HEK293 (cell line): ENCODE measurements around the gene CCDC24.

Source experiments
- BCL11B ChIP-seq: fragments of 450-650 bp; formaldehyde crosslinking; IDR thresholded peaks from 2 replicates; pipeline ENCODE4 v1.5.1; 2016; ENCODE audit warnings: low read depth, missing biosample characterization, missing genetic modification characterization
- GFI1B ChIP-seq: fragments of 450-650 bp; formaldehyde crosslinking; IDR thresholded peaks from 2 replicates; pipeline ENCODE4 v1.5.1; 2016; ENCODE audit warnings: missing biosample characterization, missing genetic modification characterization
- GLIS2 ChIP-seq: fragments of 450-650 bp; formaldehyde crosslinking; IDR thresholded peaks from 2 replicates; pipeline ENCODE4 v1.5.1; 2016; ENCODE audit warnings: missing biosample characterization, missing genetic modification characterization
- KLF7 ChIP-seq: fragments of 450-650 bp; formaldehyde crosslinking; IDR thresholded peaks from 2 replicates; pipeline ENCODE4 v1.5.1; 2016; ENCODE audit warnings: missing biosample characterization, missing genetic modification characterization, borderline replicate concordance
- KLF9 ChIP-seq: fragments of 450-650 bp; formaldehyde crosslinking; IDR thresholded peaks from 2 replicates; pipeline ENCODE4 v1.5.1; 2016; ENCODE audit warnings: missing biosample characterization, missing genetic modification characterization, low read depth
- MEIS1 ChIP-seq: sonication (generic); formaldehyde crosslinking; IDR thresholded peaks from 2 replicates; pipeline ENCODE4 v1.8.1; 2022; ENCODE audit warnings: missing genetic modification reagents, mild to moderate bottlenecking, borderline replicate concordance
- ZBTB17 ChIP-seq: fragments of 450-650 bp; formaldehyde crosslinking; IDR thresholded peaks from 2 replicates; pipeline ENCODE4 v1.5.1; 2016; ENCODE audit warnings: missing biosample characterization, missing genetic modification characterization
- ZBTB20 ChIP-seq: fragments of 450-650 bp; formaldehyde crosslinking; IDR thresholded peaks from 2 replicates; pipeline ENCODE4 v1.5.1; 2016; ENCODE audit warnings: missing biosample characterization, missing genetic modification characterization
- ZBTB48 ChIP-seq: fragments of 450-650 bp; formaldehyde crosslinking; IDR thresholded peaks from 2 replicates; pipeline ENCODE4 v1.5.1; 2016; ENCODE audit warnings: missing biosample characterization, missing genetic modification characterization
- ZEB2 ChIP-seq: fragments of 450-650 bp; formaldehyde crosslinking; IDR thresholded peaks from 2 replicates; pipeline ENCODE4 v1.5.1; 2016; ENCODE audit warnings: missing biosample characterization, missing genetic modification characterization
- ZFP41 ChIP-seq: fragments of 450-650 bp; formaldehyde crosslinking; IDR thresholded peaks from 2 replicates; pipeline ENCODE4 v1.5.1; 2016; ENCODE audit warnings: missing biosample characterization, missing genetic modification characterization, borderline replicate concordance
- ZFP69B ChIP-seq: fragments of 450-650 bp; formaldehyde crosslinking; IDR thresholded peaks from 2 replicates; pipeline ENCODE4 v1.5.1; 2016; ENCODE audit warnings: missing biosample characterization, missing genetic modification characterization
- ZNF184 ChIP-seq: fragments of 450-650 bp; IDR thresholded peaks from 2 replicates; pipeline ENCODE4 v1.5.1; 2018; ENCODE audit warnings: missing biosample characterization, mild to moderate bottlenecking, missing genetic modification characterization
- ZNF2 ChIP-seq: fragments of 450-650 bp; formaldehyde crosslinking; IDR thresholded peaks from 2 replicates; pipeline ENCODE4 v1.5.1; 2016; ENCODE audit warnings: missing biosample characterization, missing genetic modification characterization
- ZNF223 ChIP-seq: fragments of 450-650 bp; formaldehyde crosslinking; IDR thresholded peaks from 2 replicates; pipeline ENCODE4 v1.5.1; 2016; ENCODE audit warnings: missing biosample characterization, missing genetic modification characterization
- ZNF24 ChIP-seq: fragments of 450-650 bp; formaldehyde crosslinking; IDR thresholded peaks from 2 replicates; pipeline ENCODE4 v1.5.1; 2016; ENCODE audit warnings: missing biosample characterization, missing genetic modification characterization
- ZNF366 ChIP-seq: fragments of 450-650 bp; formaldehyde crosslinking; conservative IDR thresholded peaks from 2 replicates; pipeline ENCODE4 v1.5.1; 2016; ENCODE audit warnings: missing biosample characterization, missing genetic modification characterization
- ZNF558 ChIP-seq: fragments of 450-650 bp; formaldehyde crosslinking; IDR thresholded peaks from 2 replicates; pipeline ENCODE4 v1.5.1; 2016; ENCODE audit warnings: missing biosample characterization, missing genetic modification characterization
- ZNF600 ChIP-seq: fragments of 450-650 bp; formaldehyde crosslinking; IDR thresholded peaks from 2 replicates; pipeline ENCODE4 v1.5.1; 2016; ENCODE audit warnings: missing biosample characterization, missing genetic modification characterization
- ZNF707 ChIP-seq: fragments of 450-650 bp; formaldehyde crosslinking; IDR thresholded peaks from 2 replicates; pipeline ENCODE4 v1.5.1; 2016; ENCODE audit warnings: missing biosample characterization, missing genetic modification characterization
- ZNF777 ChIP-seq: fragments of 450-650 bp; formaldehyde crosslinking; IDR thresholded peaks from 2 replicates; pipeline ENCODE4 v1.5.1; 2017; ENCODE audit warnings: missing biosample characterization, missing genetic modification characterization, borderline replicate concordance
- ZNF785 ChIP-seq: fragments of 450-650 bp; formaldehyde crosslinking; IDR thresholded peaks from 2 replicates; pipeline ENCODE4 v1.5.1; 2016; ENCODE audit warnings: missing biosample characterization, missing genetic modification characterization
- TF ChIP-seq, protein P1 (sequence below): IDR thresholded peaks from 2 replicates; pipeline ENCODE4 v1.6.1; 2011; ENCODE audit warnings: mild to moderate bottlenecking, low read depth, low read length, borderline replicate concordance
- TF ChIP-seq, protein P2 (sequence below): fragments of 450-650 bp; formaldehyde crosslinking; IDR thresholded peaks from 2 replicates; pipeline ENCODE4 v1.5.1; 2016; ENCODE audit warnings: missing biosample characterization, missing genetic modification characterization
- TF ChIP-seq, protein P3 (sequence below): fragments of 450-650 bp; formaldehyde crosslinking; IDR thresholded peaks from 2 replicates; pipeline ENCODE4 v1.5.1; 2016; ENCODE audit warnings: missing biosample characterization, missing genetic modification characterization
- TF ChIP-seq, protein P4 (sequence below): fragments of 450-650 bp; formaldehyde crosslinking; IDR thresholded peaks from 2 replicates; pipeline ENCODE4 v1.5.1; 2016; ENCODE audit warnings: missing biosample characterization, missing genetic modification characterization
- TF ChIP-seq, protein P5 (sequence below): fragments of 450-650 bp; formaldehyde crosslinking; IDR thresholded peaks from 2 replicates; pipeline ENCODE4 v1.5.1; 2016; ENCODE audit warnings: missing biosample characterization, missing genetic modification characterization
- TF ChIP-seq, protein P6 (sequence below): fragments of 450-650 bp; formaldehyde crosslinking; IDR thresholded peaks from 2 replicates; pipeline ENCODE4 v1.5.1; 2016; ENCODE audit warnings: missing biosample characterization, missing genetic modification characterization, borderline replicate concordance
- TF ChIP-seq, protein P7 (sequence below): fragments of 450-650 bp; formaldehyde crosslinking; IDR thresholded peaks from 2 replicates; pipeline ENCODE4 v1.5.1; 2016; ENCODE audit warnings: missing biosample characterization, missing genetic modification characterization

The CCDC24 gene

DNA sequence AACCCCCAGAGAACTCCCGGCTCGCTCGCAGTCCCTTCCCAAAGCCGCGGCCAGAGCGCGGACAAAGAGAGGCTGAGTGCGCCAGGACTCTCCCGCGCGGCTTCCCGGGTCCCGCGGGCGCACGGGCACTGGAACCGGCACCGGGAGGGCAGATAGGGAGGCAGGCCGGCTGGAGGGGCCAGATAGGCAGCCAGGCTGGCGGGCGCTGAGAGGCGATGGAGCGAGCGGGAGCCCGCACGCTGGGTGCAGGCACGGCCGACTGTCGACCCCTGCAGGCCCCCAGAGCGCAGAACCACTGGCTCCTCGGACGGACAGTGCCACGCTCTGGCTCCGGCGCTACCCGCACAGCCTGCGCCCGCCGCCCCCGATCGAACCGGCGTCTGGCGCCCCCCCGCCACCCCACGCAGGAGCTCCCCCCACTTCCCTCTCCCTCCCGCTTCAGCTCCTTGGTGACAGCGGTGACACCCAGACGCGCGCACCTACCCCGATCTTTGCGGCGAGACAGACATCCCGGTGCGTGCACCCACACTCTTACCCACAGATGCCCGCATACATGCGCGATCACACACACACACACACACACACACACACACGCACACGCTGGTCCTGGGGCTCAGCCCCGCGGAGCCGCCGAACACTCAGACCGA lies 39.3 kb downstream of the CCDC24 start (continued):
- TF ChIP-seq, protein P1, sequence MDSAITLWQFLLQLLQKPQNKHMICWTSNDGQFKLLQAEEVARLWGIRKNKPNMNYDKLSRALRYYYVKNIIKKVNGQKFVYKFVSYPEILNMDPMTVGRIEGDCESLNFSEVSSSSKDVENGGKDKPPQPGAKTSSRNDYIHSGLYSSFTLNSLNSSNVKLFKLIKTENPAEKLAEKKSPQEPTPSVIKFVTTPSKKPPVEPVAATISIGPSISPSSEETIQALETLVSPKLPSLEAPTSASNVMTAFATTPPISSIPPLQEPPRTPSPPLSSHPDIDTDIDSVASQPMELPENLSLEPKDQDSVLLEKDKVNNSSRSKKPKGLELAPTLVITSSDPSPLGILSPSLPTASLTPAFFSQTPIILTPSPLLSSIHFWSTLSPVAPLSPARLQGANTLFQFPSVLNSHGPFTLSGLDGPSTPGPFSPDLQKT: no peak
- TF ChIP-seq KLF7 (tag by site-specific recombination) (0 out of 2 replicates have a peak, but pooled peaks have one; percentile 8), ZBTB20 (tag by site-specific recombination) (peak; percentile 81), ZNF223 (peak; percentile 81), ZNF785 (tag by site-specific recombination) (peak; percentile 51; the same call in 1 of the 2 replicates), ZBTB48 (tag by site-specific recombination) (0 out of 2 replicates have a peak, but pooled peaks have one; percentile 2), ZNF184 (no peak), ZNF600 (peak; percentile 75; the same call in 1 of the 2 replicates), GFI1B (tag by site-specific recombination) (no peak), GLIS2 (tag by site-specific recombination) (peak; percentile 84), ZNF366 (no peak), ZNF2 (tag by site-specific recombination) (peak; percentile 26; the same call in 1 of the 2 replicates), BCL11B (tag by site-specific recombination) (no peak), ZNF707 (no peak), ZNF24 (tag by site-specific recombination) (no peak), MEIS1 (CRISPR knock-in tag) (no peak), ZEB2 (tag by site-specific recombination) (peak; percentile 7; the same call in 1 of the 2 replicates), ZNF777 (tag by site-specific recombination) (peak; percentile 88; the same call in 1 of the 2 replicates), ZNF558 (tag by site-specific recombination) (no peak), ZFP41 (tag by site-specific recombination) (peak; percentile 68; the same call in 1 of the 2 replicates), KLF9 (tag by site-specific recombination) (peak; percentile 55), ZFP69B (tag by site-specific recombination) (peak; percentile 80), ZBTB17 (tag by site-specific recombination) (peak; percentile 82)
- TF ChIP-seq, protein P2, sequence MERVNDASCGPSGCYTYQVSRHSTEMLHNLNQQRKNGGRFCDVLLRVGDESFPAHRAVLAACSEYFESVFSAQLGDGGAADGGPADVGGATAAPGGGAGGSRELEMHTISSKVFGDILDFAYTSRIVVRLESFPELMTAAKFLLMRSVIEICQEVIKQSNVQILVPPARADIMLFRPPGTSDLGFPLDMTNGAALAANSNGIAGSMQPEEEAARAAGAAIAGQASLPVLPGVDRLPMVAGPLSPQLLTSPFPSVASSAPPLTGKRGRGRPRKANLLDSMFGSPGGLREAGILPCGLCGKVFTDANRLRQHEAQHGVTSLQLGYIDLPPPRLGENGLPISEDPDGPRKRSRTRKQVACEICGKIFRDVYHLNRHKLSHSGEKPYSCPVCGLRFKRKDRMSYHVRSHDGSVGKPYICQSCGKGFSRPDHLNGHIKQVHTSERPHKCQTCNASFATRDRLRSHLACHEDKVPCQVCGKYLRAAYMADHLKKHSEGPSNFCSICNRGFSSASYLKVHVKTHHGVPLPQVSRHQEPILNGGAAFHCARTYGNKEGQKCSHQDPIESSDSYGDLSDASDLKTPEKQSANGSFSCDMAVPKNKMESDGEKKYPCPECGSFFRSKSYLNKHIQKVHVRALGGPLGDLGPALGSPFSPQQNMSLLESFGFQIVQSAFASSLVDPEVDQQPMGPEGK (tag by site-specific recombination): peak; percentile 93; the same call in 1 of the 2 replicates
- TF ChIP-seq, protein P3, sequence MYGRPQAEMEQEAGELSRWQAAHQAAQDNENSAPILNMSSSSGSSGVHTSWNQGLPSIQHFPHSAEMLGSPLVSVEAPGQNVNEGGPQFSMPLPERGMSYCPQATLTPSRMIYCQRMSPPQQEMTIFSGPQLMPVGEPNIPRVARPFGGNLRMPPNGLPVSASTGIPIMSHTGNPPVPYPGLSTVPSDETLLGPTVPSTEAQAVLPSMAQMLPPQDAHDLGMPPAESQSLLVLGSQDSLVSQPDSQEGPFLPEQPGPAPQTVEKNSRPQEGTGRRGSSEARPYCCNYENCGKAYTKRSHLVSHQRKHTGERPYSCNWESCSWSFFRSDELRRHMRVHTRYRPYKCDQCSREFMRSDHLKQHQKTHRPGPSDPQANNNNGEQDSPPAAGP: peak; percentile 54; the same call in 1 of the 2 replicates
- TF ChIP-seq, protein P4, sequence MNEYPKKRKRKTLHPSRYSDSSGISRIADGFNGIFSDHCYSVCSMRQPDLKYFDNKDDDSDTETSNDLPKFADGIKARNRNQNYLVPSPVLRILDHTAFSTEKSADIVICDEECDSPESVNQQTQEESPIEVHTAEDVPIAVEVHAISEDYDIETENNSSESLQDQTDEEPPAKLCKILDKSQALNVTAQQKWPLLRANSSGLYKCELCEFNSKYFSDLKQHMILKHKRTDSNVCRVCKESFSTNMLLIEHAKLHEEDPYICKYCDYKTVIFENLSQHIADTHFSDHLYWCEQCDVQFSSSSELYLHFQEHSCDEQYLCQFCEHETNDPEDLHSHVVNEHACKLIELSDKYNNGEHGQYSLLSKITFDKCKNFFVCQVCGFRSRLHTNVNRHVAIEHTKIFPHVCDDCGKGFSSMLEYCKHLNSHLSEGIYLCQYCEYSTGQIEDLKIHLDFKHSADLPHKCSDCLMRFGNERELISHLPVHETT: 0 out of 2 replicates have a peak, but pooled peaks have one; percentile 43
- TF ChIP-seq, protein P5, sequence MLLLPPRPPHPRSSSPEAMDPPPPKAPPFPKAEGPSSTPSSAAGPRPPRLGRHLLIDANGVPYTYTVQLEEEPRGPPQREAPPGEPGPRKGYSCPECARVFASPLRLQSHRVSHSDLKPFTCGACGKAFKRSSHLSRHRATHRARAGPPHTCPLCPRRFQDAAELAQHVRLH: peak; percentile 22; the same call in 1 of the 2 replicates
- TF ChIP-seq, protein P6, sequence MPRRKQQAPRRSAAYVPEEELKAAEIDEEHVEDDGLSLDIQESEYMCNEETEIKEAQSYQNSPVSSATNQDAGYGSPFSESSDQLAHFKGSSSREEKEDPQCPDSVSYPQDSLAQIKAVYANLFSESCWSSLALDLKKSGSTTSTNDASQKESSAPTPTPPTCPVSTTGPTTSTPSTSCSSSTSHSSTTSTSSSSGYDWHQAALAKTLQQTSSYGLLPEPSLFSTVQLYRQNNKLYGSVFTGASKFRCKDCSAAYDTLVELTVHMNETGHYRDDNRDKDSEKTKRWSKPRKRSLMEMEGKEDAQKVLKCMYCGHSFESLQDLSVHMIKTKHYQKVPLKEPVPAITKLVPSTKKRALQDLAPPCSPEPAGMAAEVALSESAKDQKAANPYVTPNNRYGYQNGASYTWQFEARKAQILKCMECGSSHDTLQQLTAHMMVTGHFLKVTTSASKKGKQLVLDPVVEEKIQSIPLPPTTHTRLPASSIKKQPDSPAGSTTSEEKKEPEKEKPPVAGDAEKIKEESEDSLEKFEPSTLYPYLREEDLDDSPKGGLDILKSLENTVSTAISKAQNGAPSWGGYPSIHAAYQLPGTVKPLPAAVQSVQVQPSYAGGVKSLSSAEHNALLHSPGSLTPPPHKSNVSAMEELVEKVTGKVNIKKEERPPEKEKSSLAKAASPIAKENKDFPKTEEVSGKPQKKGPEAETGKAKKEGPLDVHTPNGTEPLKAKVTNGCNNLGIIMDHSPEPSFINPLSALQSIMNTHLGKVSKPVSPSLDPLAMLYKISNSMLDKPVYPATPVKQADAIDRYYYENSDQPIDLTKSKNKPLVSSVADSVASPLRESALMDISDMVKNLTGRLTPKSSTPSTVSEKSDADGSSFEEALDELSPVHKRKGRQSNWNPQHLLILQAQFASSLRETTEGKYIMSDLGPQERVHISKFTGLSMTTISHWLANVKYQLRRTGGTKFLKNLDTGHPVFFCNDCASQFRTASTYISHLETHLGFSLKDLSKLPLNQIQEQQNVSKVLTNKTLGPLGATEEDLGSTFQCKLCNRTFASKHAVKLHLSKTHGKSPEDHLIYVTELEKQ (tag by site-specific recombination): 0 out of 2 replicates have a peak, but pooled peaks have one; percentile 26
- TF ChIP-seq, protein P7, sequence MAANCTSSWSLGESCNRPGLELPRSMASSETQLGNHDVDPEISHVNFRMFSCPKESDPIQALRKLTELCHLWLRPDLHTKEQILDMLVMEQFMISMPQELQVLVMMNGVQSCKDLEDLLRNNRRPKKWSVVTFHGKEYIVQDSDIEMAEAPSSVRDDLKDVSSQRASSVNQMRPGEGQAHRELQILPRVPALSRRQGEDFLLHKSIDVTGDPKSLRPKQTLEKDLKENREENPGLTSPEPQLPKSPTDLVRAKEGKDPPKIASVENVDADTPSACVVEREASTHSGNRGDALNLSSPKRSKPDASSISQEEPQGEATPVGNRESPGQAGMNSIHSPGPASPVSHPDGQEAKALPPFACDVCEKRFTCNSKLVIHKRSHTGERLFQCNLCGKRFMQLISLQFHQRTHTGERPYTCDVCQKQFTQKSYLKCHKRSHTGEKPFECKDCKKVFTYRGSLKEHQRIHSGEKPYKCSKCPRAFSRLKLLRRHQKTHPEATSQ (tag by site-specific recombination): peak; percentile 85; the same call in 1 of the 2 replicates
